Ascending aorta (tissue), 2 donors: ENCODE results near the gene SMAD6. TPM values are rescaled to one million over a fixed set of nuclear protein-coding genes. Genes with fewer than 3 reads are reported as not detected.

ENCODE experiments used
- DNase-seq, 2 donors: peaks; one replicate each; pipeline ENCODE4 v3.0.0-alpha.2; 2019; ENCODE audit warnings: low spot score in 2 of 2
- H3K27ac ChIP-seq, 2 donors: fragments of 200-600 bp; sonication (generic); one replicate each; pipeline ENCODE4 v1.5.1; 2016 to 2017; ENCODE audit warnings: mild to moderate bottlenecking in 1 of 2
- H3K27me3 ChIP-seq: fragments of 200-600 bp; sonication (generic); one replicate; pipeline ENCODE4 v1.5.1; 2017
- H3K36me3 ChIP-seq, 2 donors: fragments of 200-600 bp; sonication (generic); one replicate each; pipeline ENCODE4 v1.5.1; 2016
- H3K4me1 ChIP-seq, 2 donors: fragments of 200-600 bp; sonication (generic); one replicate each; pipeline ENCODE4 v1.5.1; 2016 to 2017; ENCODE audit warnings: mild to moderate bottlenecking in 1 of 2
- H3K4me3 ChIP-seq, 2 donors: fragments of 200-600 bp; sonication (generic); one replicate each; pipeline ENCODE4 v1.5.1; 2016 to 2017; ENCODE audit warnings: mild to moderate bottlenecking in 1 of 2
- H3K9me3 ChIP-seq, 2 donors: fragments of 200-600 bp; sonication (generic); one replicate each; pipeline ENCODE4 v1.5.1; 2016
- intact Hi-C: fragments of 100-400 bp; cut with DNase I; formaldehyde crosslinking; loops from one replicate; pipeline ENCODE4 v1.15.1; 2023
- total RNA-seq: library from RNA; depleted of rRNA; stranded (reverse); fragments of >200 nt; gene quantifications from one replicate; pipeline ENCODE4 v1.1.0, GENCODE V29; 2016
- TF ChIP-seq, protein P1 (sequence below), 3 experiments: fragments of 200-600 bp in 2 of 3; fragments of 450-650 bp in 1 of 3; sonication (generic) in 2 of 3; IDR thresholded peaks; one replicate each; pipeline ENCODE4 v1.5.1; 2016 to 2019; ENCODE audit warnings: antibody characterized with exemption in 3 of 3, mild to moderate bottlenecking in 1 of 3, moderate library complexity in 1 of 3

The SMAD6 gene
- total RNA-seq, 1 donor from 2014 or later = 140 TPM

GRCh38 chr15:66729331-66729951 is 27.4 kb downstream of the SMAD6 start:
- peaks cover 12 to 53% of the 10 kb centered on the region in 2 donors for H3K4me1 ChIP-seq
- no peaks in the 10 kb centered on the region for H3K9me3 ChIP-seq
- H3K27ac ChIP-seq = peak overlapping the region; percentile 82 to 84
- H3K36me3 ChIP-seq = no peaks in the 10 kb centered on the region
- TF ChIP-seq, protein P1, sequence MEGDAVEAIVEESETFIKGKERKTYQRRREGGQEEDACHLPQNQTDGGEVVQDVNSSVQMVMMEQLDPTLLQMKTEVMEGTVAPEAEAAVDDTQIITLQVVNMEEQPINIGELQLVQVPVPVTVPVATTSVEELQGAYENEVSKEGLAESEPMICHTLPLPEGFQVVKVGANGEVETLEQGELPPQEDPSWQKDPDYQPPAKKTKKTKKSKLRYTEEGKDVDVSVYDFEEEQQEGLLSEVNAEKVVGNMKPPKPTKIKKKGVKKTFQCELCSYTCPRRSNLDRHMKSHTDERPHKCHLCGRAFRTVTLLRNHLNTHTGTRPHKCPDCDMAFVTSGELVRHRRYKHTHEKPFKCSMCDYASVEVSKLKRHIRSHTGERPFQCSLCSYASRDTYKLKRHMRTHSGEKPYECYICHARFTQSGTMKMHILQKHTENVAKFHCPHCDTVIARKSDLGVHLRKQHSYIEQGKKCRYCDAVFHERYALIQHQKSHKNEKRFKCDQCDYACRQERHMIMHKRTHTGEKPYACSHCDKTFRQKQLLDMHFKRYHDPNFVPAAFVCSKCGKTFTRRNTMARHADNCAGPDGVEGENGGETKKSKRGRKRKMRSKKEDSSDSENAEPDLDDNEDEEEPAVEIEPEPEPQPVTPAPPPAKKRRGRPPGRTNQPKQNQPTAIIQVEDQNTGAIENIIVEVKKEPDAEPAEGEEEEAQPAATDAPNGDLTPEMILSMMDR (IDR thresholded peaks at IDR 0.05) = no peak
- H3K27me3 ChIP-seq = no peaks in the 10 kb centered on the region
- no peak for DNase-seq
- H3K4me3 ChIP-seq = peak overlapping the region in 1 of 2 donors; percentile 53
- intact Hi-C loops = no loop called here

DNA sequence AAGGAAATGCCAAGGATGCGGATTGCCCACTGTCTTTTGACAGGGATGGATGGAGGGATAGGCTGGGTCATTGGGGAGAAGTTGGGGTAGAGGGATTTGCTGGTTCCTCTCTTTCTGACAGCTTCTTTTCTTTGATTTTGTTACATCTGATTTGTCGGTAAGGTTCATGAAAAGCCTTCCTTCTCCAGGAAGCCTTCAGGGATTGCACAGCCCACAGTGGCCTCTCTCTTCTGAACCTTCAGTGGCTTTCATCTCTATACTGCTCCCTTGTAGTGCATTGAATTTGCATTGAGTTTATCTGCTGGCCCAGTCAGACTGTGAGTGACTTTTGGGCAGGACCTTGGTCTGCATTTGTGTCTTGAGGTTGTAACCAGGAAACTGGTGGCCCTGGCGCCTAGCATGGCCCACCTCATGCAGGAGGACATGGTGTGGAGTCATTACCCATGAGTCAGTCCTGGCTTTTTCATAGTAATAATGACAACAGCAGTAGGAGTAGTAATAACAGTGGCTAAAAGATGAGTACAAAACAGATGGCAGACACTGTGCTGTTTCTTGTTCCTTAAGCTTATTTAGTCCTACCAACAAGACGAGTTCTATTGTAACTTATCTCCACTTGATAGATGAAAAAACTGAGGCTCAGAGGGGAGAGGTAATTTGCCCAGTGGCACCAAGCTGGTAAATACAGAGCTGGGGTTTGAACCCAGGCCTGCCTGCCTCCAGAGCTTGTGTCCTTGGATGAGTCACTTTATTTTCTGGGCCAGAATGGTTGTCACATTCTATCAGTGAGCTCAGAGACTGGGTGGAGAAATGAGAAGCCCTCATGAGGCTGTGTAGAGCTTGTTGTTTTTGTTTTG is 28.4 kb downstream of the SMAD6 start:
- Histone ChIP-seq H3K4me1 (peaks cover 13 to 52% of the 10 kb centered on the region in 2 donors), H3K36me3 (no peaks in the 10 kb centered on the region), H3K4me3 (peak overlapping the region in 1 of 2 donors; percentile 53), H3K27me3 (no peaks in the 10 kb centered on the region), H3K27ac (peak overlapping the region; percentile 82 to 84), H3K9me3 (no peaks in the 10 kb centered on the region)
- TF ChIP-seq, protein P1 (IDR thresholded peaks at IDR 0.05) = no peak
- intact Hi-C loops = no loop called here
- peak in 1 of 2 donors; percentile 79 for DNase-seq

DNA sequence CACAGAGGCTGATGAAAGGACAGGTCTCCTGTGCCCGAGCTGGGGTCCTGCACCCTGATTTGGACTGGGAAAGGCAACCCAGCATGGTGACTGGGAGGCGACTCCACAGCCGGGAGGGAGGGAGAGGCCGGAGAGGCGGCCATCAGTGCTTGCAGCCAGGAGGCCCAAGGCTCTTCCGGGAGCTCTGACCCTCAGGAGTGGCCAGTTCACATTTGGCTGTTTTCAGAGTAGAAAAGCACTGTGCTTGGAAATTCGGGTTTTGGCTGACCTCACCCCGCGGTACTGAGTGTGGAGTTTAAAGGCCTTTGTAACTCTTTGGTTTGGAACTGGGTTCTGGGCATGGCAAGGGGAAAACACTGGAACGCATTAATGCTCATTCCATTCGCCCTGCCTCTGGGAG is 31.9 kb downstream of the SMAD6 start:
- intact Hi-C loops = no loop called here
- peak overlapping the region; percentile 89 for H3K27ac ChIP-seq
- peak in 1 of 2 donors; percentile 77 for DNase-seq
- TF ChIP-seq, protein P1 (IDR thresholded peaks at IDR 0.05) = no peak
- H3K4me1 ChIP-seq = peaks cover 15 to 65% of the 10 kb centered on the region in 2 donors
- peak overlapping the region in 1 of 2 donors; percentile 31 for H3K4me3 ChIP-seq
- no peaks in the 10 kb centered on the region for H3K9me3 ChIP-seq
- no peaks in the 10 kb centered on the region for H3K36me3 ChIP-seq
- no peaks in the 10 kb centered on the region for H3K27me3 ChIP-seq

- intact Hi-C loops = loop anchor here (5.0 kb wide), 1 partner anchor 33 kb away; the partner anchor contains the start of gene SMAD6
- H3K27ac ChIP-seq = peak overlapping the region; percentile 89
- H3K9me3 ChIP-seq = no peaks in the 10 kb centered on the region
- no peaks in the 10 kb centered on the region for H3K27me3 ChIP-seq
- DNase-seq = no peak
- TF ChIP-seq, protein P1 (IDR thresholded peaks at IDR 0.05) = no peak
- H3K36me3 ChIP-seq = no peaks in the 10 kb centered on the region
- peaks cover 13 to 57% of the 10 kb centered on the region in 2 donors for H3K4me1 ChIP-seq
- H3K4me3 ChIP-seq = no peak overlapping the region
Measured at GRCh38 chr15:66734961-66735908, 33.2 kb downstream of the SMAD6 start.

DNA sequence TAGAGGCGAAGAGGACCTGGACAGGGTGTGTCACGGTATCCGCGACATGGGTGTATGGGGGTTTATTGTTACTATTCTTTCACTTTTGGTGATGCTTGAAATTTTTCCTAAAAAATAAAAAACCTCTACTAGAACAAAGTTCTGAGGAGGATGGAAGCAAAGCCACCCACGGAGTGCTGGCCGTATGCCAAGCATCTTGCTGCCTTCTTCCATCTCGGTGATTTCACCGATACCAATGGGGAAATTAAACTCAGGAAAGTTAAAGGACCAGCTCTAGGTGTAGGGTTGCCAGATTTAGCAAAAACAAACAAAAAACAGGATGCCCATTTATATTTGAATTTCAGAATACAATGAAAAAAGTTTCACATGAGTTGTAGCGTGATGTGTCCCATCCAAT is 33.9 kb downstream of the SMAD6 start:
- intact Hi-C loops = loop anchor here (5.0 kb wide), 1 partner anchor 34 kb away; the partner anchor contains the start of gene SMAD6
- H3K36me3 ChIP-seq = no peaks in the 10 kb centered on the region
- TF ChIP-seq, protein P1 (IDR thresholded peaks at IDR 0.05) = no peak
- H3K4me3 ChIP-seq = no peak overlapping the region
- H3K4me1 ChIP-seq = peaks cover 13 to 60% of the 10 kb centered on the region in 2 donors
- peak overlapping the region; percentile 89 for H3K27ac ChIP-seq
- H3K27me3 ChIP-seq = no peaks in the 10 kb centered on the region
- DNase-seq = no peak
- H3K9me3 ChIP-seq = no peaks in the 10 kb centered on the region
